ENCODE results near the gene CCDC188. TPM values are rescaled to one million over a fixed set of nuclear protein-coding genes. Genes with fewer than 3 reads are reported as not detected.
A peak's percentile ranks its signal among the peaks of the same experiment; 100 is the strongest.

Gene CCDC188
- total and polyA plus RNA-seq, 2 donors (not counting 1 experiment from before 2014, with no cell fraction given) = not detected

- intact Hi-C loops (cut with micrococcal nuclease) = no loop called here
- H4K20me1 ChIP-seq (ENCODE audit: control insufficient read depth, insufficient read depth, low read length, poor library complexity, severe bottlenecking) = peaks cover 24% of the 10 kb centered on the region
- H3K9ac ChIP-seq (ENCODE audit: low read length) = no peak overlapping the region
- peak; percentile 43 for DNase-seq
- TF ChIP-seq, protein P1, sequence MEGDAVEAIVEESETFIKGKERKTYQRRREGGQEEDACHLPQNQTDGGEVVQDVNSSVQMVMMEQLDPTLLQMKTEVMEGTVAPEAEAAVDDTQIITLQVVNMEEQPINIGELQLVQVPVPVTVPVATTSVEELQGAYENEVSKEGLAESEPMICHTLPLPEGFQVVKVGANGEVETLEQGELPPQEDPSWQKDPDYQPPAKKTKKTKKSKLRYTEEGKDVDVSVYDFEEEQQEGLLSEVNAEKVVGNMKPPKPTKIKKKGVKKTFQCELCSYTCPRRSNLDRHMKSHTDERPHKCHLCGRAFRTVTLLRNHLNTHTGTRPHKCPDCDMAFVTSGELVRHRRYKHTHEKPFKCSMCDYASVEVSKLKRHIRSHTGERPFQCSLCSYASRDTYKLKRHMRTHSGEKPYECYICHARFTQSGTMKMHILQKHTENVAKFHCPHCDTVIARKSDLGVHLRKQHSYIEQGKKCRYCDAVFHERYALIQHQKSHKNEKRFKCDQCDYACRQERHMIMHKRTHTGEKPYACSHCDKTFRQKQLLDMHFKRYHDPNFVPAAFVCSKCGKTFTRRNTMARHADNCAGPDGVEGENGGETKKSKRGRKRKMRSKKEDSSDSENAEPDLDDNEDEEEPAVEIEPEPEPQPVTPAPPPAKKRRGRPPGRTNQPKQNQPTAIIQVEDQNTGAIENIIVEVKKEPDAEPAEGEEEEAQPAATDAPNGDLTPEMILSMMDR (IDR thresholded peaks at IDR 0.05) = no peak
- Mint-ChIP-seq H3K9me3 (ENCODE audit: insufficient read depth) (no peaks in the 10 kb centered on the region), H3K27ac (peak overlapping the region; percentile 70), H3K4me1 (peaks cover 12% of the 10 kb centered on the region), H3K4me3 (peak overlapping the region; percentile 37), H3K27me3 (no peaks in the 10 kb centered on the region)
- no peak overlapping the region for H3K4me3 ChIP-seq (ENCODE audit: control extremely low read depth in 1 of 5, extremely low read depth in 1 of 5, insufficient read depth in 1 of 5, low read depth in 2 of 5, low read length in 4 of 5)
- H3K4me2 ChIP-seq (replicated peaks; ENCODE audit: low read depth, low read length, poor library complexity, severe bottlenecking) = no peak overlapping the region
- peaks cover 11 to 25% of the 10 kb centered on the region in 2 donors for H3K4me1 ChIP-seq (ENCODE audit: control insufficient read depth in 2 of 2, insufficient read depth in 2 of 2, low read length in 2 of 2)
- POLR2A ChIA-PET = interaction anchor here (0.7 to 0.8 kb wide), 2 partner anchors 11 to 334 kb away, joined by 3 read pairs; no protein-coding TSS in a partner anchor
- H2AFZ ChIP-seq (ENCODE audit: insufficient read depth, low read depth, low read length, poor library complexity, severe bottlenecking) = no peak overlapping the region
- no peak overlapping the region for H3K27ac ChIP-seq (ENCODE audit: low read length in 2 of 2)
- no peaks in the 10 kb centered on the region for H3K9me3 ChIP-seq (ENCODE audit: control extremely low read depth in 1 of 3, control insufficient read depth in 2 of 3, insufficient read depth in 1 of 3, low read length in 2 of 3)
- CTCF ChIA-PET = interaction anchor here (0.6 to 2.1 kb wide), 6 partner anchors 9 to 160 kb away, joined by 3 to 10 read pairs (median 4); no protein-coding TSS in a partner anchor
- H3K27me3 ChIP-seq (replicated peaks in 1 of 4; ENCODE audit: control extremely low read depth in 1 of 4, control insufficient read depth in 3 of 4, insufficient read depth in 4 of 4, low read length in 3 of 4) = no peaks in the 10 kb centered on the region
- peaks cover 0 to 19% of the 10 kb centered on the region in 2 experiments for H3K36me3 ChIP-seq (replicated peaks in 1 of 2; ENCODE audit: control extremely low read depth in 1 of 2, control insufficient read depth in 1 of 2, extremely low read depth in 1 of 2, insufficient read depth in 2 of 2, low read length in 1 of 2)
- no peak for ATAC-seq (ENCODE audit: low read depth)
- peaks cover 22% of the 10 kb centered on the region for H3K79me2 ChIP-seq (ENCODE audit: control insufficient read depth, insufficient read depth, low read length)
- WGBS (ENCODE audit: insufficient coverage) = 65% methylated on average over 18 of the region's 18 CpGs
Observed at GRCh38 chr22:20128902-20129746, 21.7 kb downstream of the CCDC188 start.

DNA sequence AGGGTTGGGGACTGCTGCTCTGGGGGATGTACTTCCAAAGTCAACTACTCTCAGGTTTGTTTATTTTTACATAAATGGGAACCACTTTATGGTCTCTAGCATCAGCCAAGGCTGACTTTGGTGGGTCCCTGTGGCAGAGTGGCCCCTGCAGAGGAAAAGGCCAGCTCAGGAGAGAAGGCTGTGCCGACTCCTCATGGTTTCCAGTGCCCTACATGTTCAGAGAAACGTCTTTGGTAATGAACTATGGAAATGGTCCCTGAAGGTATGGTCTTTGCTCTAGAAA lies 22.3 kb downstream of the CCDC188 start:
- ATAC-seq (ENCODE audit: low read depth) = no peak
- 83% methylated on average over 2 of the region's 2 CpGs for WGBS (ENCODE audit: insufficient coverage)

More for the DNA sequence above, 22.3 kb downstream of the CCDC188 start:
- DNase-seq = no peak
- Histone ChIP-seq H3K27ac (ENCODE audit: low read length in 2 of 2) (no peak overlapping the region), H3K27me3 (replicated peaks in 1 of 4; ENCODE audit: control extremely low read depth in 1 of 4, control insufficient read depth in 3 of 4, insufficient read depth in 4 of 4, low read length in 3 of 4) (no peaks in the 10 kb centered on the region), H3K4me3 (ENCODE audit: control extremely low read depth in 1 of 5, extremely low read depth in 1 of 5, insufficient read depth in 1 of 5, low read depth in 2 of 5, low read length in 4 of 5) (no peak overlapping the region), H2AFZ (ENCODE audit: insufficient read depth, low read depth, low read length, poor library complexity, severe bottlenecking) (no peak overlapping the region), H3K4me1 (ENCODE audit: control insufficient read depth in 2 of 2, insufficient read depth in 2 of 2, low read length in 2 of 2) (peaks cover 11 to 20% of the 10 kb centered on the region in 2 donors), H3K4me2 (replicated peaks; ENCODE audit: low read depth, low read length, poor library complexity, severe bottlenecking) (no peak overlapping the region), H3K9ac (ENCODE audit: low read length) (no peak overlapping the region), H3K36me3 (replicated peaks in 1 of 2; ENCODE audit: control extremely low read depth in 1 of 2, control insufficient read depth in 1 of 2, extremely low read depth in 1 of 2, insufficient read depth in 2 of 2, low read length in 1 of 2) (peaks cover 0 to 25% of the 10 kb centered on the region in 2 experiments), H3K9me3 (ENCODE audit: control extremely low read depth in 1 of 3, control insufficient read depth in 2 of 3, insufficient read depth in 1 of 3, low read length in 2 of 3) (no peaks in the 10 kb centered on the region), H3K79me2 (ENCODE audit: control insufficient read depth, insufficient read depth, low read length) (peaks cover 23% of the 10 kb centered on the region), H4K20me1 (ENCODE audit: control insufficient read depth, insufficient read depth, low read length, poor library complexity, severe bottlenecking) (peaks cover 25% of the 10 kb centered on the region)
- Mint-ChIP-seq H3K4me3 (no peak overlapping the region), H3K9me3 (ENCODE audit: insufficient read depth) (no peaks in the 10 kb centered on the region), H3K27me3 (no peaks in the 10 kb centered on the region), H3K27ac (peak overlapping the region; percentile 46), H3K4me1 (peaks cover 8% of the 10 kb centered on the region)
- TF ChIP-seq, protein P1 (IDR thresholded peaks at IDR 0.05) = no peak
- TF ChIP-seq EZH2 (IDR thresholded peaks at IDR 0.05; ENCODE audit: borderline replicate concordance, insufficient read depth, low read depth, low read length, poor library complexity, severe bottlenecking) = no peak
- POLR2A ChIA-PET = interaction anchor here (0.7 kb wide), 1 partner anchor 335 kb away, joined by 3 read pairs; no protein-coding TSS in a partner anchor
- intact Hi-C loops (cut with micrococcal nuclease) = no loop called here
- CTCF ChIA-PET = interaction anchor here (1.3 to 1.6 kb wide), 2 partner anchors 8 to 160 kb away, joined by 4 to 10 read pairs; no protein-coding TSS in a partner anchor
